H1 (cell line): ENCODE results near the gene ITGB5. TPM values are rescaled to one million over a fixed set of nuclear protein-coding genes. Genes with fewer than 3 reads are reported as not detected.

ENCODE experiments used
- CTCF ChIA-PET: fragments of 300-600 bp; sonication (Branson Sonifier 250); formaldehyde crosslinking; loops from one replicate; lab custom pipeline; 2021; ENCODE audit not compliant: partially characterized antibody; lab: Charles Lee
- POLR2A ChIA-PET: fragments of 300-600 bp; sonication (Branson Sonifier 250); formaldehyde crosslinking; loops from one replicate; lab custom pipeline; 2021; ENCODE audit warnings: inconsistent platforms; ENCODE audit not compliant: partially characterized antibody; lab: Charles Lee
- DNase-seq, 2 experiments: peaks; one replicate each; pipeline versions ENCODE4 v3.0.0 to v3.0.0-alpha.2; 2010 to 2022; ENCODE audit warnings: low spot score in 2 of 2, low read depth in 1 of 2, mixed read lengths in 1 of 2
- FAIRE-seq: peaks from 2 replicates; lab custom pipeline; 2011; peaks lifted over from hg19 to GRCh38; lab: Jason Lieb, UNC
- H2AFZ ChIP-seq: 2 replicates; pipeline ENCODE4 v1.8.1; 2012; ENCODE audit warnings: low read length, inconsistent platforms
- H2AK5ac ChIP-seq: 2 replicates; pipeline ENCODE4 v1.6.1; 2013; ENCODE audit warnings: low read depth, low read length
- H2BK120ac ChIP-seq: replicated peaks from 2 replicates; pipeline ENCODE3; 2013; ENCODE audit warnings: low read depth, low read length, inconsistent platforms
- H2BK12ac ChIP-seq: 2 replicates; pipeline ENCODE4 v1.6.1; 2013; ENCODE audit warnings: low read depth, low read length
- H2BK15ac ChIP-seq: 2 replicates; pipeline ENCODE4 v1.6.1; 2013; ENCODE audit warnings: low read length
- H2BK20ac ChIP-seq: 2 replicates; pipeline ENCODE4 v1.6.1; 2013; ENCODE audit warnings: low read length
- H2BK5ac ChIP-seq: 2 replicates; pipeline ENCODE4 v1.6.1; 2013; ENCODE audit warnings: low read depth, low read length
- H3K14ac ChIP-seq: 2 replicates; pipeline ENCODE4 v1.6.1; 2013; ENCODE audit warnings: inconsistent platforms; ENCODE audit not compliant: insufficient read length
- H3K18ac ChIP-seq: 2 replicates; pipeline ENCODE4 v1.6.1; 2013; ENCODE audit warnings: low read length; ENCODE audit errors: extremely low read depth
- H3K23ac ChIP-seq: 2 replicates; pipeline ENCODE4 v1.6.1; 2013; ENCODE audit warnings: inconsistent platforms; ENCODE audit not compliant: insufficient read length
- H3K23me2 ChIP-seq: 2 replicates; pipeline ENCODE4 v1.6.1; 2013; ENCODE audit warnings: low read depth, low read length
- H3K27ac ChIP-seq: 2 replicates; pipeline ENCODE4 v1.6.1; 2011; ENCODE audit warnings: low read depth, low read length, inconsistent platforms
- H3K27me3 ChIP-seq, 4 experiments: replicated peaks in 1 of 4; 1 replicate in 1 of 4; 2 replicates in 3 of 4; pipeline versions ENCODE4 v1.6.1 to v1.8.1; 2011 to 2013; ENCODE audit warnings: low read length in 3 of 4, mild to moderate bottlenecking in 3 of 4, inconsistent platforms in 2 of 4, mixed read lengths in 2 of 4, moderate library complexity in 1 of 4; ENCODE audit not compliant: control insufficient read depth in 3 of 4, insufficient read depth in 3 of 4; ENCODE audit errors: extremely low read depth in 1 of 4
- H3K36me3 ChIP-seq, 4 experiments: 2 replicates each; pipeline versions ENCODE4 v1.6.1 to v1.8.1; 2011 to 2013; ENCODE audit warnings: mild to moderate bottlenecking in 4 of 4, low read length in 3 of 4, moderate library complexity in 2 of 4, control low read depth in 1 of 4, inconsistent platforms in 1 of 4; ENCODE audit not compliant: insufficient read depth in 4 of 4, control insufficient read depth in 2 of 4
- H3K4ac ChIP-seq: replicated peaks from 2 replicates; pipeline ENCODE3; 2013; ENCODE audit warnings: low read length, low read depth, mixed read lengths, inconsistent platforms; ENCODE audit not compliant: insufficient read length
- H3K4me1 ChIP-seq, 4 experiments: replicated peaks in 1 of 4; 1 replicate in 1 of 4; 2 replicates in 3 of 4; pipeline versions ENCODE4 v1.6.1 to v1.8.1; 2011 to 2013; ENCODE audit warnings: low read length in 3 of 4, inconsistent platforms in 2 of 4, mixed read lengths in 1 of 4; ENCODE audit not compliant: insufficient read depth in 4 of 4, control insufficient read depth in 3 of 4
- H3K4me2 ChIP-seq, 2 experiments: 2 replicates each; pipeline versions ENCODE4 v1.6.1 to v1.8.1; 2011 to 2013; ENCODE audit warnings: low read depth in 2 of 2, low read length in 2 of 2, control low read depth in 1 of 2, inconsistent platforms in 1 of 2, mild to moderate bottlenecking in 1 of 2; ENCODE audit not compliant: insufficient read depth in 1 of 2
- H3K4me3 ChIP-seq, 4 experiments: fragments of 200-600, 300-600 bp in 1 of 4; sonication (generic), shearing (Covaris generic), sonication (Bioruptor Twin) in 1 of 4; 2 replicates each; pipeline versions ENCODE4 v1.5.1 to v1.8.1; 2011 to 2016; ENCODE audit warnings: low read length in 4 of 4, low read depth in 3 of 4, control low read depth in 2 of 4, inconsistent platforms in 2 of 4, mild to moderate bottlenecking in 2 of 4, mixed read lengths in 1 of 4, moderate library complexity in 1 of 4; ENCODE audit not compliant: insufficient read depth in 2 of 4; ENCODE audit errors: extremely low read depth in 1 of 4
- H3K56ac ChIP-seq: replicated peaks from 2 replicates; pipeline ENCODE3; 2013; ENCODE audit warnings: low read depth, mild to moderate bottlenecking, mixed read lengths, low read length, inconsistent platforms; ENCODE audit not compliant: insufficient read length
- H3K79me1 ChIP-seq: 2 replicates; pipeline ENCODE4 v1.6.1; 2013; ENCODE audit warnings: low read depth, low read length, control low read depth
- H3K79me2 ChIP-seq, 2 experiments: 2 replicates each; pipeline versions ENCODE4 v1.6.1 to v1.8.1; 2012 to 2013; ENCODE audit warnings: low read length in 2 of 2, mild to moderate bottlenecking in 2 of 2, inconsistent platforms in 1 of 2; ENCODE audit not compliant: insufficient read depth in 2 of 2, control insufficient read depth in 1 of 2
- H3K9ac ChIP-seq, 4 experiments: replicated peaks in 1 of 4; 1 replicate in 1 of 4; 2 replicates in 3 of 4; pipeline versions ENCODE4 v1.6.1 to v1.8.1; 2011 to 2013; ENCODE audit warnings: low read depth in 3 of 4, low read length in 3 of 4, control low read depth in 2 of 4, mild to moderate bottlenecking in 2 of 4, moderate library complexity in 2 of 4, inconsistent platforms in 1 of 4; ENCODE audit errors: extremely low read depth in 1 of 4
- H3K9me3 ChIP-seq, 2 experiments: 2 replicates each; pipeline versions ENCODE4 v1.6.1 to v1.8.1; 2012 to 2013; ENCODE audit warnings: mild to moderate bottlenecking in 2 of 2, moderate library complexity in 2 of 2, control low read depth in 1 of 2, inconsistent platforms in 1 of 2, low read depth in 1 of 2, low read length in 1 of 2, mixed read lengths in 1 of 2; ENCODE audit not compliant: insufficient read depth in 2 of 2
- H4K20me1 ChIP-seq, 2 experiments: replicated peaks in 1 of 2; 2 replicates each; pipeline versions ENCODE3 to v1.8.1; 2011 to 2013; ENCODE audit warnings: inconsistent platforms in 2 of 2, low read length in 2 of 2, mild to moderate bottlenecking in 1 of 2; ENCODE audit not compliant: insufficient read depth in 2 of 2, control insufficient read depth in 1 of 2
- H4K5ac ChIP-seq: 2 replicates; pipeline ENCODE4 v1.6.1; 2013; ENCODE audit warnings: low read length, low read depth, mixed read lengths, inconsistent platforms; ENCODE audit not compliant: insufficient read length
- H4K8ac ChIP-seq: 2 replicates; pipeline ENCODE4 v1.8.0; 2013; ENCODE audit warnings: mild to moderate bottlenecking, moderate library complexity, low read length, inconsistent platforms; ENCODE audit not compliant: insufficient read depth; ENCODE audit errors: extremely low read depth
- H4K91ac ChIP-seq: replicated peaks from 2 replicates; pipeline ENCODE3; 2013; ENCODE audit warnings: low read length, mixed read lengths, inconsistent platforms; ENCODE audit not compliant: insufficient read length
- BACH1 ChIP-seq: IDR thresholded peaks from 2 replicates; pipeline ENCODE4 v1.6.1; 2012; ENCODE audit warnings: low read length, improper control_type of control experiment
- JUN ChIP-seq: IDR thresholded peaks from 2 replicates; pipeline ENCODE4 v1.6.1; 2011; ENCODE audit warnings: low read depth, mild to moderate bottlenecking, improper control_type of control experiment, low read length
- WGBS, 2 experiments: shearing (Covaris generic) in 1 of 2; methylation state at CpG; one replicate each; pipeline versions ENCODE4 v1.1.6 to v1.1.7; 2013 to 2015; ENCODE audit warnings: low lambda C conversion rate in 2 of 2, mixed read lengths in 2 of 2, inconsistent platforms in 1 of 2, low coverage in 1 of 2, missing lambda C conversion rate in 1 of 2; ENCODE audit not compliant: insufficient replicate concordance in 2 of 2, insufficient coverage in 1 of 2, insufficient read length in 1 of 2; ENCODE audit errors: extremely low coverage in 1 of 2, missing lambda C conversion rate in 1 of 2; 5-methylcytosine and 5-hydroxymethylcytosine counted together
- polyA plus RNA-seq, 7 experiments: library from polyadenylated mRNA; depleted of rRNA in 3 of 7; stranded (reverse) in 5 of 7; unstranded in 2 of 7; fragments of >200 nt in 5 of 7; fragments of 200-250 nt in 2 of 7; gene quantifications; 1 replicate in 5 of 7; 2 replicates in 1 of 7; 4 replicates in 1 of 7; pipeline versions ENCODE4 v1.2.1 to v1.2.3, GENCODE V29; 2011 to 2013; ENCODE audit warnings: missing spikeins in 2 of 7, mixed read lengths in 2 of 7
- total RNA-seq: library from RNA; stranded (reverse); fragmentation: NEBNext Ultra II Directional; extraction: Animal tissue kit (Norgen Biotek cat#: 25700); gene quantifications from 2 replicates; pipeline ENCODE4 v1.2.1, GENCODE V29; 2021

Gene ITGB5
- total and polyA plus RNA-seq, 2 of the 8 experiments (the other 6 are each of a cell fraction or from before 2014, with no cell fraction given): 101 to 268 TPM

DNA sequence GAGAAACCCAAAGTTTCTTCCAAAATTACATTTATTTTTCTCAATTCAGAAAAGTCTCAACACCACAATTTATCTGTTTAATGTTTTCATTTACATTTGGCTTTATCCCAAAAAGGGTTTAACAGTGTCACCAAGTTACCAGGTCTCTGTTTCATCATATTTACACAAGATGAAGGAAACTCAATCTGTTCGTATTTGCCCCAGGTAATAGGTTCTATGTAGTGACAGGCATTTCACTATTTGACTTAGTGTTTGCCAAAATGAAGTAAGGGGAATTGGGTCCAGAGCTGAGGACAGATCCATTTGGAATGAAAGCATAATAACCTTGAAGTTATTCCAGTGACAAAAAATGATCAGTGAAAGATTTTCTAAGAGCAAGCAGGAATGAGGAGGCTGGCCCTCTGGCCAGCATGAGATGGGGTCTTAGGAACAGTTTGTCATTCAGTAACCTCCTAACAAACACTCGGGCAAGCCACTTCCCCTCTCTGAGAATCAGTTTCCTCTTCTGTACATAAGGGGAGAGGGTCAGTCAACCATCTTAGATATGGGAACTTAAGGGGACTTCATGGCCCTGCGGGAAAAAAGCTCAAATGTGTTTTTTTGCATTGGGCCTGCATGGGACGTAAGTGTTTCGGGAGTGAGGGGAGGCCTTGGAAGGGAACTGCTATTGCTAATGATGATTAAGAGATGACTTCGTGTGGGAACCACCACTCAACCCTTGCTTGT is 125.1 kb downstream of the ITGB5 start:
- Histone ChIP-seq H4K8ac (no peak overlapping the region), H2BK120ac (no peak overlapping the region), H3K27me3 (no peaks in the 10 kb centered on the region; a peak in 1 of 7 replicates), H2AFZ (no peak overlapping the region), H4K91ac (no peak overlapping the region), H3K9ac (no peak overlapping the region), H2BK15ac (no peak overlapping the region), H3K36me3 (peaks cover 11 to 30% (median 27%) of the 10 kb centered on the region in 4 experiments; a peak in 7 of 8 replicates), H3K14ac (no peak overlapping the region), H2AK5ac (no peak overlapping the region)
- POLR2A ChIA-PET: interaction anchor here (1.3 to 2.1 kb wide), 3 partner anchors 18 to 90 kb away, joined by 4 to 6 read pairs (median 5); no protein-coding TSS in a partner anchor
- DNase-seq (no peak), FAIRE-seq (no peak)
- WGBS, 2 experiments: 94% methylated on average over 6 of the region's 6 CpGs; no CpG with 5 or more reads in 1 of the 2 experiments
- TF ChIP-seq JUN (no peak), BACH1 (no peak)
- TF ChIP-seq, all 59 proteins: peak for 0
- H4K5ac ChIP-seq: no peak overlapping the region
- H3K18ac ChIP-seq: no peak overlapping the region
- H3K4ac ChIP-seq: no peak overlapping the region
- no peaks in the 10 kb centered on the region for H3K79me2 ChIP-seq
- no peak overlapping the region for H2BK5ac ChIP-seq
- no peaks in the 10 kb centered on the region for H3K9me3 ChIP-seq
- peaks cover 1 to 2% of the 10 kb centered on the region in 2 experiments for H4K20me1 ChIP-seq
- no peaks in the 10 kb centered on the region for H3K79me1 ChIP-seq
- CTCF ChIA-PET: interaction anchor here (0.6 to 11.6 kb wide), 33 partner anchors 8 to 458 kb away, joined by 3 to 173 read pairs (median 5); partner anchors contain the start of gene ITGB5
- H3K27ac ChIP-seq: no peak overlapping the region
- no peaks in the 10 kb centered on the region for H3K23me2 ChIP-seq
- H2BK12ac ChIP-seq: no peak overlapping the region
- H3K4me1 ChIP-seq: peaks cover 0 to 3% (median 0%) of the 10 kb centered on the region in 4 experiments; a peak in 3 of 7 replicates
- H3K4me3 ChIP-seq: no peak overlapping the region
- H3K23ac ChIP-seq: no peak overlapping the region
- no peak overlapping the region for H2BK20ac ChIP-seq
- H3K56ac ChIP-seq: no peak overlapping the region
- no peak overlapping the region for H3K4me2 ChIP-seq
